Measurements from ENCODE around the gene KRT71.

The KRT71 gene

DNA sequence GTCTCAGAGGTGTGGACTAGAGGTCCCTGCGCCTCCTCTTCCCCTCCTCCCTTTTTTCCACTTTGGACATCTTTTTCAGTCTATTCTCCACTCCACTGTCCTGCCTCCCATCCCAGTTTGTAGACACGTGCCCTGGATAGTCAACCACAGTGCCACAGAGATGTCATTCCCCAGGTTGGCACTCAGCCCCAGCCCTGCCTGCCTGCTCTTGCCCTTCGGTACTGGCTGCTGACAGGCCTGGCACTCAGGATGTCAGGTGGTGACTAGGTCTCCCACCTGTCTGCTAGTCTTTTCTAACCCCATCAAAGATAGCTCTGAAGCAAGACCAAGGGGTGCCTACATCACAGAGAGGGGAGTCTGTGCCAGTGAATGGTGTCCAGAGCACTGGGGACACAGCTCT lies 15.8 kb downstream of the KRT71 start:
- DNase-seq (ENCODE audit: low spot score), result no peak

DNA sequence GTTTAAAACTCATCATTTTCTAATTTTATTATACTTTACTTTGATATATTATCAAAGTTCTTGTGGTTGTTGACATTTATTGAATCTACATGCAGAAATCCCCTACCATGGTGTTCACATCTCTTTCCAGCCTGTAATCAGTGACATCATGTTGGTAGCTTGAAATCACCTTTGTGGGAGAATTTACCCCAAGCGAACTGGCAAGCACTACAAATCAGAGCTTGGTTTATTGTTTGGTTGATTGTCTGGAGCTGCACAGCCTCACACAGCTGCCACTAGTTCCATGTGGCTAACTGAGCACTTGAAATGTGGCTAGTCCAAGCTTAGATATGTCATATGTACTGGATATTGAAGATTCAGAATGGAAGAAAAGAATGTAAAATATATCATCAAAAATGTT lies 17.4 kb downstream of the KRT71 start:
- no peak for DNase-seq (ENCODE audit: low spot score)

DNA sequence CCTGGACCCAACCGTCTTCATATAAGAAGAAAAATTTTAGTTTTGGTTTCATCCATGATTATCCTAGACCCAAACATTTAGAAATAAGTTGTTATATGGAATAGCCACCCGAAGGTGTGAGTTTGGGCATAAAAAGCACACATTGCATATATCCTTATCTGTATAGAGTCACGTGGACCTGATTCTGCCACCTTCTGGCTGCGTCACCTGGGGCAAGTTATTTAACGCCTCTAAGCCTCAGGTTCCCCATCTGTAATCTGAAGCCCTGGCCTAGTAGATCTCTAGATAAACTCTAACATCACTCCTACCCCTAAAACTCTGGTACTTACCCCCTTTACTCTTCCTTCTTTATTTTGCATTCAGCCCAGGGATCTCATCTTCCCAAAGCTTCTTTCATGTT lies 18.5 kb downstream of the KRT71 start:
- DNase-seq (ENCODE audit: low spot score), result no peak

DNA sequence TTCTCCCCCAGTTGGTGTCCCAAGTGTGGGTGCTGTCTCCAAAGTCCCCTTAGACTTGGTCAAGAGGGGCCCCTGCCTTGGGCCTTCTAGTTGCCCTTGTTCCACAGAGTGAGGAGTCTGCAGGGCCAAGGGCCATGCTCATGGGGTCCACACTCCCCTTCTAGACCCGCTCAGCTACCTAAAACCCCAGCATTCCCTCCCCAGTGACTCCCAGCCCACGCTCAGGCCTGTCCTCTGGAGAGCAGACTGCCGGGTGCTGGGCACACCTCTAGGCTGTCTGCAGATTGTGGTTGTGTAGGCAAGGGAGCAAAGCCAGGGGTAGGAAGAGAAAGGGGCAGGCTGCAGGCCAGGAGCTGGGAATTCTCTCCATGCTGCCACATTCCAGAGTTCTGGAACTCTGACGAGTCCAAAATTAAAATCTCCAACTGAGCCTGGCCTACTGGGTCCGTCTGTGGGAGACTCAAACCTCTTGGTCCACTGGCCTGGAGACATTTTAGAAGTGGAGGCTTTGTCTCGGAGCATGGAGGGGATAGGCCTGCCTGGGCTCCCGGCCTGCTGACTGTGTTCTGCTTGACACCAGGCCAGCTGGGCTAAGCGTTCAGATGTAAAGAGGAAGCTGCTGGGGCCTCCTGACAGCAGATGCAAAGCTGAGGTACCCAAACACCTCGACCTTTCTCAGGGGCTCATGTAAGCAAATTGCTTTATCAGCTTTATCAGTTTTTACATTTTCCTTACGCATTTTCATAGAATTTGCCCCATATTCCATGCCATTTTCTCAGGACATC lies 19.1 kb downstream of the KRT71 start:
- peak; percentile 26 for DNase-seq (ENCODE audit: low spot score)

DNA sequence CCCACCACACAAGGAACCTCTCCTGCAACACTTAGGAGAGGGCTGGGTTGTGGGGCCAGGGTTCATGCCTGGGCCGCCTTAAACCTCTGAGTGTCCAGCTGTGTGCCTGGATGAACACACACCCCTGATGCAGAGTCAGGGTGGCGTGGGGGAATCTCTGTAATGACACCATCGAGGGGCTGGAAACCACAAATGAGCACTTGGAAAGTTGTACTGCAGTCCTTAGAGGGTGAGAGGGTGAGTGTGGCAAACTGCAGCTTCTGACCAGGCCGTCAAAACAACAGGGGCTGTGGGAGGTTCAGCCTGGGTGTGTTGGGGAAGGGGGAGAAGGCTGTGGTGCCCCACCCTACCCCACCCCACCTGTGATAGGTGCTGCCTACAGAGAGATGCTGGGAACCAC lies 20.3 kb downstream of the KRT71 start:
- DNase-seq (ENCODE audit: low spot score), result no peak

DNA sequence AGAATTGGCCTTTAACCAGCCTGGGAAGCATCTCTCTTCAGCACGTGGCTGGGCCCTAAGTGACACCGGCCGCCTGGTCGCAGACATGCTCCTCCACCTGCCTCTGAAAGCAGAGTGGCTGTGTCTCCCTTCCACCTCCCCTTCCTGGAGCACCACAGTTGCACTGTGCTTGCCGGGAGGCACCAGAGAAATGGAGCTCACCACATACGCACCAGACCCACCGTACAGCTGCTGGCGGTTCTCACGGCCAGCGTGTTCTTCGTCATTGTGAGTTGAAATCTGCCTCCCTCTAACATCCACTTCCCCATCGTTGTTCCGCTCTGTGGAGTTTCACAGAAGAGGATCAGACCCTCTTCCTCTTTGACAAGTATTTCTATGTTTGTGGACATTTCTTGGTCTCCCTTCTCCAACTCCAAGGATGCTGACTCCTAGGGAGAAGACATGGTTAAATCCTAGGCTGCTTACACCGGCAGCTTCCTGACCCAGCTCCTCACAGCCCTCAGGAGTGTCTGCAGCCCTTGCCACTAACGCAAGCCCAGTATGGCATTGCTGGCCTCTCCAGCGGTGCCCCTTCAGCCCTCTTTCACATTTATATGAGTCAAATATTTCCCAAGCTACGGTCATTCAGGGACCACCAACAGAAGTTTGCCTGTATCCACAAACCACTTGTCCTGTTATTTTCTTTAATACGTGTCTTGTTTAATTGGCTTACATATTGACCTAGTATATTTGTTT lies 21.2 kb downstream of the KRT71 start:
- peak; percentile 55 for DNase-seq (ENCODE audit: low spot score)

DNA sequence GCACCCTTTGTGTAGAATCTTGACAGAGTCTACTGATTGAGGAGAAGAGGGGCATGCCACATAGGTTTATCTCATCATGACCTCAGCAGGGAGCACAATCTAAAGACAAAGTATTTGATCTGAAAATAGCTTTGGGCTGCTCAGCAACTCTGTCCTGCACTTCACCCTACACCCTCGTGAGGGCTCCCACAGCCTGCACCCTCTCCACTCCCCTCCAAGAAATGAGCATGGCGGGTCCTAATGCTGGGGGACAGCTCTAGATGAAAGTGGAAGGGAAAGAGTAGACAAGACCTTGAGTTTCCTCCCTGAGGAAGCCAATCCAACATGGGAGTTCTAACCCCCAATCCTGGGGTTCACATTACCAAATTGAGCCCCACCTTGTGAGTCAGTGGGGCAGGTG lies 22.0 kb downstream of the KRT71 start:
- no peak for DNase-seq (ENCODE audit: low spot score)

DNA sequence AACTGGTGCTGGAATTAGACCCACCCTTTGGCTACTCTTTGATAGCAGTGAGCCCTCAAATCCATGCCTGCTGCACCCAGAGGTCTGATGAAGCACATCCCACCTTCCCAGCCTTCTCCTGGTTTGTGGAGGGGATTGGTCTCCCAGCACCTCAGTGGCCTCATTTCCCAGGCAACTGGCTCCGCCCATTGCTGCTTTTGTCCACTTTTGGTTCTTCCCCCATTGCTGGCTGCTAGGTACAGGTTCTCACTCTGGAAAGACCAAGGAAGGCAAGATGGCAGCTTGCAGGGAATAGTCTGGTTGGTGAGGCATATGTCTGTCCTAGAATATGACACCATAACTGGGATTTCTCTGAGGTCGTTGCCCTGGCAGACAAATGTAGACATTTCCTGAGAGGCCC lies 22.6 kb downstream of the KRT71 start:
- no peak for DNase-seq (ENCODE audit: low spot score)

DNA sequence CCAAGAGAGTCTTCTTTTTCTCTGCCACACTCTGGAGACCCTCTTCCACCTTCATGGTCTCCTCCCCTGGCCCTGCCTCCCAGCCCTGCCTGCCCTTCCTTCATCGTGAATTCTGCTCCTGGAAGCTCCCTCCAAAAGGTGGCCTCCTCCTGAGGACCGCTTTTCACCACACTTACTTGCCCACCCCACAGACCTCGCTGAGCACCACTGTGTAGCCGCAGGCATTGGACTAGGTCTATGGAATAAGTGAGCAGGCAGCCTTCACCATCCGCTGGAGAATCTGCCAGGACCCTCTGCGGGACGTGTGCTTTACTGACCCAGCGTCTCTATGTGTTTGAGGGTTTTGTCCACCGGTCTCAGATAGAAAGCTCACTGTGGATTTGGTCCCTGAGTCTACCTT lies 23.1 kb downstream of the KRT71 start:
- no peak for DNase-seq (ENCODE audit: low spot score)

DNA sequence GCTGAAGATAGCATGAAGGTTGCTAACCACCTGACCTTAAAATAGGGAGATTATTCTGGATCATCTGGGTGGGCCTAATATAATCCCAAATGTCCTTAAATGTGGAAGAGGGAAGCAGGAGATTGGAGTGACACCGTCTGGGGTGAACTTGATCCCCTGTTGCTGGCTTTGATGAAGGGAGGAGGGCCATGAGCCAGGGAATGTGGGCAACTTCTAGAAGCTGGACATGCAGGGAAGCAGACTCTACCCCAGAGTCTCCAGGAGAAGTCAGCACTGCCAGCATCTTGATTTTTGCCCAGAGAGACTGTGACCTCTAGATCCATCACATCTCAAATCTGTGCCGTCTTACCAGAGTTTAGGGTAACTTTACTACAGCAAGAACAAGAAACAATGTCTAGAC lies 23.5 kb downstream of the KRT71 start:
- no peak for DNase-seq (ENCODE audit: low spot score)

DNA sequence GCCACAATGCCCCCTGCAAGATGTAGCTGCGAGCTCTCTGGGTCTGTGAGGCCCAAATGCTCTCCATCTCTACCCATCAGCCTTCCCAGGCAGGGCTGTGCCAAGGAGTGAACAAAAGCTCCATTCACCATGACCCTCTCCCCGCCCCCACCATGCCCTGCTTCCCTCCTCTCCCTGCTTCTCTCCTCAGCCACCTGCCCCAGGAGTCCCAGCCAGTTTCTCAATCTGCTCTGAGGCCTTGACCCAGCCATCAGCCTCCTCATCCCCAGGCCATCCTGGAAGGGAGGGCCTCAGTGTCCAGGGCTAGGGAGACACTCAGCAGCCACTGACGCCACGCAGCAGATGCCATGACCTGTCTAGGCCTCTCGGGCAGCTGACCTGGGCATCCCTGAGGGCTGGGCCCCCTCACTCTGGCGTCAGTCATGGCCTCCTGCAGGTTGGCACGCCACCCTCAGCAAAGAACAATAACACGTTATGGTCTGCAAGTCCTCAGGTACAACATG lies 24.3 kb downstream of the KRT71 start:
- peak; percentile 83 for DNase-seq (ENCODE audit: low spot score)

DNA sequence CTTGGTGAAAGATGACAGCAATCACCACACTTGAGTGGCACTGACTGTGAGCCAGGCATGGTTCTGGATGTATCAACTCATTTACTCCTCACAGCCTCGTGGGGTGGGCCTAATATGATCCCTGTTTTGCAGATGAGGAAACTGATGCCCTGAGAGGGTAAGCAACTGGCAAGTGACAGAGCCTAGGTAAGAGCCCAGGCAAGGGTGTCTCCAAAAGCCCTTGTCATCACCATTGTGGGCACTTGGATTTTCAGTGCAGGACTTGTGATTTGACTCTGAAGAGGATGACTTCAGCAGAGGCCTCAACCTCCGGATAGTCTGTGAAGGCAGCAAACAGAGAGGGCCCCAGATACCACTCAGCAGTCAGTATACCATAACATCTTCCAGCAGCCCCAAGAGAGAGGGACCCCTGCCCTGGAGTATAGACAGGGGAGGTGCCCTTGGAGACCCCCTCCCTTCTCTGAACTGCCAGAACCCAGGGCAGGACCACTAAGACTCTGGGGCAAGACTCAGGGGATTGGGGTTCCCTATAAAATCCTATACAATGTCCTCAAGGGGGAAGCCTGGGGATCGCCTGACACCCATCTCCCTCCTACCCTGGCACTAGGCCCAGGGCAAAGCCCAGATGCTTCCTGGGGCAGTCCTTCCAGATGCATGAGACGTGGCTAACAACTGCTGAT lies 25.7 kb downstream of the KRT71 start:
- no peak for DNase-seq (ENCODE audit: low spot score)

DNA sequence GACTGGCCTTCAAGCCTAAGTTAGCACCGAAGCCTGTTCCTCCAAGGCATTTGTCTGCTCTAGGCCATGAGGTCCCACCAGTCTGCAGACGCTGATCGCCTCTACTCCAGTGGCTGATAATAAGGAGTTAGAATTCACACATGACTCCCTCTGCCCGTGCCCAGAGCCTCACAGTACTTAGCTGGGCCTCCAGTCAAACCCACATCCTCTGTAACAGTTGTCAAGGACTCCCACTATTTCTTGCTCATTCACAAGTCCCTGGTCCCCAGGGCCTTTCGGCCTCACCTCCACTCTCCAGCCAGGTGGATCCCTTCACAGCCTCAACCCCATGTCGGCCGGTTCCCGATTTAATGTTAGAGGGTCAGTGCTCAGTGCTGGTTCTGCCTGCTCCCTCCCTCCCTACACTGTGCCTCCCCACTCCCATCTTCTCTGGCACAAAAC lies 26.4 kb downstream of the KRT71 start:
- DNase-seq (ENCODE audit: low spot score), result no peak

DNA sequence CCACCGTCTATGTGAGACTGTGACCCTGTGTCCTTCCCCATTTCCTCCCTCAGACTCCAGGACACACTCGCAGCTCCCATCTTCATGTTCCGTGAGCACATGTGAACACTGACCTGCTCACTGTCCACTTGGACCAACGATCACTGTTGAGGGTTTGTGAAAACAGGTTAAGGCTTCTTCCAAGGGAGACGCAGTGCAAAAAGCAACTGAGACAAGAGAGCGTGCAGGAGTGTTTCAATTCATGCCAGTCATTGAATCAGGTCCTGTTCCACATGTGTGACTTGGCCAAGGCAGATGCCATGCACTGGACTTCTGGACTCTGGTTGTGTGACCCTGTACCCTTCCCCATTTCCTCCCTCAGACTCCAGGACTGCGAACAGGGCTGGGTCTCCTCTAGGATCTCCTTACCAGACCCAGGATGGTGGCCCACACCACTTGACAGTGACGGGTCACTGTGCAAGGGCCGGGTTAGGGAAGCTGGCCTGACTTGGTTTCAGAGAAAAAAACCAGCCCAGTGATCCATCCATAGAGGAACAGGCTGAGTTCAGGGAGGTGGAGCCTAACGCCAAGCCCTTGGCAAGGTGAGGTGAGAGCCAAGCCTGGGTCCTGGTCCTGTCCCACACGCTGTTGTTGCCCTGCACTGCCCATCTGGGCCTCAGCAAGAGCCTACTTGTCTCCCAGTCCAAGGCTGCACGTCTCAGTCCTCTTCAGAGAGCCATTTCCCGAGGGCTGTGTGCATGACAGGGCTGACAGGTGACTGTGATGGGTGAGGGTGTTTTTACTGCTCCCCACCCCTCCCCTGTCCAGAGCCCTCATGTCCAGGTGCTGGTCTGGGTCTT lies 27.1 kb downstream of the KRT71 start:
- DNase-seq (ENCODE audit: low spot score), result no peak

DNA sequence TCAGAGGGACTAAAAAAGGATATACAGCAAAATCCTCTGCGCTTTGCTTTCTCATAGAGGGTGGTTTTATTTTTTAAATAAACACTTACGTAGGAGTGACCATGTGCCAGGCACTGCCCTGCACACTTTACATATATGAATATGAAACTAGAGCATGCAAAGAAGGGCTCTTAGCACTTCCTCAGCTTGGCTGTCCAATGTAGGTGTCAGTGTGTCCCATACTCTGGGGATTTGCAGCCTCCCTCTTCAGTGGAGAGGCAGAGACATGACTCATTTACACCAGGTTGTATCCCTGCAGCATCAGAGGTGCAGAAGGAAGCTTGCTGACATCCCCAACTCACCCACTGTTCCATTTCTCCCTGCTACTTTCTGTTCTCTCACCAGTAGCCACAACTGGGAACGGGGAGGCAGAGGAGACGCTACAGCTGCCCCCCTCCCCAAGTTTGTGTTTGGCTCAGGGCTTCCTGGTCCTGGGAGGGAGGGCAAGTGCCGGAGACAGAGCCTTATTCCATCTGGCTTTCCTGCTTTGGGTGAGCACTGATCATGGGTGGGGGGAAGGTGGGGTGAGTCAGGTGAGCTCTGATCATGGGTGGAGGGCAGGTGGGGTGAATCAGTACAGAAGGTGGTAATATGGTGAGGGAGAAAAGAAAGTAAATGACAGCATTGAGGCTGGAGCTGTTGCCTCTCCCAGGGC lies 27.9 kb downstream of the KRT71 start:
- no peak for DNase-seq (ENCODE audit: low spot score)

DNA sequence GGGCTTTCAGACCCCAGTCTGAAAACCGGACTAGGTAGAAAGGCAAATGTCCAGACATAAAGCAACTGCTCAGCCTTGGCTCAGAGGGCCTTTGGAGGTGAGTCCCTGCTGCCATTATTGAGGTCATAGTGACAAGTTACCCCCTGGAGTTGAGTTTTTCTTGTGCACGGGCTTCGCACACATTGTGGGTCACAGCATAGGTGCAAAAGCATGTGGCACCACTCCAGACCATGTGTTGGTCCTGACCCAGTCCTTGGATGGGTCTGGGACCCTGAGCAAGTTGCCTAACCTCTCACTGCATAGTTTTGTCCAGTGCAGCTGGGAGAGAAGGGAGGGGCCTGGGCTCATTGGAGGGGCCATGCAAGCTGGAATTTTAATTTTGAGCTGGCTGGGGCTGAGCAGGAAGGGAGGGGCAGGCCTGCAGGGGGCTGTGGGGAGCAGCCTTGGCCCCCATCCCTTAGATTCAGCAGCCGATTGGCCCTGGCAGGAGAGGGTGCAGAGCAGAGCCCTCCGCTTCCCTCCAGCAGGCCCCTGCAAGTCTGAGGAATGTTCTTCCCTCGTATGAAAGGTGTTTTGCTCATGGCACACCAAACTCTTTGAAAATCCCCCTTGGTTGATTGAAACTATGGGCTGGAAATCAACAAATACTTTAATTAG lies 28.6 kb downstream of the KRT71 start:
- no peak for DNase-seq (ENCODE audit: low spot score)

DNA sequence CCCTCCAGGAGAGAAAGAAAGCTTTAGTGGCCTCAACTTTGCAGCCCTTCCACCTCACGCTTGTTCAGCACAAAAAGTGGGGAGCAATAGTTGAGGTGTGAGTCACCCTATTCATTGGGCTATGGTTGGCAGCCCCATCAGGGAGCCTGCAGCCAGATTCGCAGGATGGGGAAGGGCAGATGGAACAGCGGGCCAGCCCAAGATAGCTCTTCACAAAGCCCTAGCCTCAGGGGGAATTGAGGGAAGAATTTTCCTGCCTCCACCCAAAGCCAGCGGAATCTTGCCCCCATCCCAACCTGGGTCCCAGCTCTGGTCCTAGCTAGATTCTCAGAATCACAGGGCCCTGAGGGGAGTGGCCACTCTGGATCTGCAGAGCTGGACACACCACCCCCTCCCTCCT lies 29.1 kb downstream of the KRT71 start:
- no peak for DNase-seq (ENCODE audit: low spot score)

DNA sequence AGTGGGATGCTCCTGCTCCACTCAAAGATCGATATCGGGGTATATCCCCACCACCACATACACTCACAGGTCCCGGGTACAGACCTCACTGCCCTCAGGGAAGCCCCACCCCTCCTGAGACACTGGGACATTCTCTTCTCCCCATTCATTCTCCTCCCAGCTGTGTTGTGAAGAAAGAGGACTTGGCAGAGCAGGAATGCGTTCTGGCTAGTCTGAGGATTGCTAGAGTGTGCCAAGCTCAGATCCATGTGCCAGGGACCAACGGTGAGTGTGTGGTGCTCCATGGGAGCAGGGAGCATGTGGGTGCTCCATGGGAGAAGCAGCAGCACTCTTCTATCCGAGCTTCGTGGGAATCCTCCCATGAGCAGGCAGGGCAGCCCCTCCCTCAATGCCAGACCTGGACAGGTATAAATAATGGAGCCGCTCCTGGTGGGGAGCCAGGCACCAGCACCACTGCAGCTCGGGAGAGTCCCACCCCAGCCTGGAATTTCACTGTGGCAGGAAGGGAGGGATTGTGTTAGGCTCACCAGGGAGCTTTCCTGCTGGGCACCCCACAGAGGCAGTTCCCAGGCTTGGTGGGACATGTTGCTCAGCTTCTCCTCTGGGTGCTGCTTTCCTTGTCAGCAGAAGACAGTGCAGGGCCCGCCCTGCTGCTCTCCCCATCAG lies 30.5 kb downstream of the KRT71 start:
- DNase-seq (ENCODE audit: low spot score), result peak; percentile 38

DNA sequence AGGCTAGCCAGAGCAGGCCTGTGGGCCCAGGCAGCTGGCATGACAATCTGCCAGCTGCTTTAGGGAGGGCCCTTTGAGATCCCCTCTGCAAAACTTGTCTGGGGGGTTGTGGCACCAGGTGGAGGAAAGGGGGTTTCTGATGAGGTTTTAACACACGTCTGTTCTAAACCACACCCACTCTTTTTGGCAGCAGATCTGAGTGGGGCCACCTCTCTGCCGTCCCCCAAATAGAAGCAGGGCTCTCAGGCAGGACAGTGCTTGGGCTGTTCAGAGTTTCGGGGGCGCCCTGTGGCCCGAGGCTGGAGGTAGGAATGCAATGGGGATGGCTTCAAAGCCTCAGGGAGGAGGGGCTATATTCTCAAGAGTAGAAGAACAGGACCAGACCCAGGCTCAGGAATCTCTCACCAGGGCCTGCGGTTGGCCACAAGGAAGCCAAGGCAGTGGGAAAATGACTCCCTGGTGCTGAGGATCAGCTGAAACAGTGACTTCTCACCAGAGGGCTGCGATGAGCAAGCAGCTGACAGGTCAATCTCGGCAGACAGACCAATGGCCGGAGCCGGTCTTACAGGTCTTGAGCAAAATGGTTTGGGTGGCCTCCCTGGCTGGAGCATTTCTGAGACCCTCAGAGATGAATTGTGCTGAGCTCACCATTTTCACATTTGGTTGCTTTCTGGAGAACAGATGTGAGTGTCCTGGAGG lies 31.2 kb downstream of the KRT71 start:
- DNase-seq (ENCODE audit: low spot score), result no peak

DNA sequence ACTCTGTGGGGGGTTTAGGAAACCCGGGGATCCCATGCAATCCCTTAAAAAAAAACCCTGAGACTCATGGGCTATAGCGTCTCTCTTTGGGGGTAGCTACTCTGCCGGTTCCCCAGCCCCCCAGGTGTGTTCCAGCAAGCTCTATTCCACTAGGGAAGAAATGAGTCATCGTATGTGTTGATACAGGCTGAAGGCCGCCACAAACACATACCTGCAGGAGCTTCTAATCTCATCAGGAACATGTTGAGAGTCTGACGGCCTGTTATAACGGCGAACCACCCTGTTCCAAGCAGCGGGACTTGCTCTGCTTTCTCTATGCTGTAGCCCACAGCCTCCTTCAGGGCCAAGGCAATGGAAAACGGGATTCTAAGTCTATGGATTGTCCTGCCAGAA lies 31.8 kb downstream of the KRT71 start:
- no peak for DNase-seq (ENCODE audit: low spot score)
